ENCODE data around the gene CLK3. TPM values are rescaled to one million over a fixed set of nuclear protein-coding genes. Genes with fewer than 3 reads are reported as not detected.
"Not testable (repeated sequence)": the region's sequence is repeated elsewhere in the genome, so short reads cannot be mapped to it uniquely, and the experiment has no call there.

The CLK3 gene
- total and polyA plus RNA-seq, 8 donors, result 23.1 to 89.9 (median 29.8) TPM

- Histone ChIP-seq H3K4me1 (no peaks in the 10 kb centered on the region), H3K4me3 (no peak overlapping the region), H3K27ac (no peak overlapping the region), H3K9me3 (no peaks in the 10 kb centered on the region), H3K27me3 (no peaks in the 10 kb centered on the region), H3K36me3 (peaks cover 23 to 83% (median 62%) of the 10 kb centered on the region in 3 donors)
- no peak for TF ChIP-seq CTCF (IDR thresholded peaks at IDR 0.05)
- DNase-seq (peak in 1 of 6 donors; percentile 36), ATAC-seq (peak in 1 of 4 donors; percentile 13), FAIRE-seq (no peak)
- WGBS, 2 donors, result 89 to 91% methylated on average over 10 of the region's 10 CpGs
- intact Hi-C loops (cut with DNase I), result loop anchor here in 2 of 3 donors (10.0 kb wide), 2 partner anchors 128 to 242 kb away; no protein-coding TSS in a partner anchor
These were observed 11.4 kb downstream of the CLK3 start for GRCh38 chr15:74626752-74627692.

GRCh38 chr15:74627766-74628165 is 12.1 kb downstream of the CLK3 start:
- FAIRE-seq (no peak), DNase-seq (peak in 1 of 6 donors; percentile 41), ATAC-seq (no peak)
- Histone ChIP-seq H3K27me3 (no peaks in the 10 kb centered on the region), H3K36me3 (peaks cover 16 to 81% (median 61%) of the 10 kb centered on the region in 3 donors), H3K4me1 (no peaks in the 10 kb centered on the region), H3K9me3 (no peaks in the 10 kb centered on the region), H3K27ac (no peak overlapping the region), H3K4me3 (no peak overlapping the region)
- intact Hi-C loops (cut with DNase I), result loop anchor here in 2 of 3 donors (10.0 kb wide), 2 partner anchors 127 to 243 kb away; no protein-coding TSS in a partner anchor
- TF ChIP-seq CTCF (IDR thresholded peaks at IDR 0.05), result no peak
- 78 to 89% methylated on average over 5 of the region's 5 CpGs for WGBS, 2 donors

DNA sequence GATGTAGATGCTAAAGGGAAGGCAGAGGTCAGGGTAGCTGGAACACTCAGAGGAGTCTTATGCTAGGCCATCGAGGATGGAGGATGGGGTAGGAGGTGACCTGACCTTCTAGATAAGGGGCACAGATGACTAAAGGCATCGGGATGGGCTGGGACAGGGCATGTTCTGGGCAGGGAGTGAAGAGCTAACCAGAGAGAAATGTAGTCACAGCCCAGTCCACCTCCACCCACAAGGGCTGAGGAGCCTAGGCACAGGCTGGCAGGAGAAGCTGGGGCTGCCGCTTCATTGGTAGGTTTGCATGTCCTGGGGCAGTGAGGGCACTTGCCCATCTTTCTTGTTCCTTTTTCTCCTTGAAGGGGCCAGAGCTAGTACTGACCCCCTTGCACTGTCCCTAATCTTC is 12.6 kb downstream of the CLK3 start:
- ATAC-seq (no peak), FAIRE-seq (no peak), DNase-seq (peak in 1 of 6 donors; percentile 20)
- Histone ChIP-seq H3K36me3 (peaks cover 15 to 76% (median 56%) of the 10 kb centered on the region in 3 donors), H3K4me1 (no peaks in the 10 kb centered on the region), H3K27me3 (no peaks in the 10 kb centered on the region), H3K9me3 (no peaks in the 10 kb centered on the region), H3K4me3 (no peak overlapping the region), H3K27ac (no peak overlapping the region)
- intact Hi-C loops (cut with DNase I), result loop anchor here in 2 of 3 donors (10.0 kb wide), 2 partner anchors 127 to 243 kb away; no protein-coding TSS in a partner anchor
- TF ChIP-seq CTCF (IDR thresholded peaks at IDR 0.05), result no peak
- 66 to 68% methylated on average over 3 of the region's 3 CpGs for WGBS, 2 donors

DNA sequence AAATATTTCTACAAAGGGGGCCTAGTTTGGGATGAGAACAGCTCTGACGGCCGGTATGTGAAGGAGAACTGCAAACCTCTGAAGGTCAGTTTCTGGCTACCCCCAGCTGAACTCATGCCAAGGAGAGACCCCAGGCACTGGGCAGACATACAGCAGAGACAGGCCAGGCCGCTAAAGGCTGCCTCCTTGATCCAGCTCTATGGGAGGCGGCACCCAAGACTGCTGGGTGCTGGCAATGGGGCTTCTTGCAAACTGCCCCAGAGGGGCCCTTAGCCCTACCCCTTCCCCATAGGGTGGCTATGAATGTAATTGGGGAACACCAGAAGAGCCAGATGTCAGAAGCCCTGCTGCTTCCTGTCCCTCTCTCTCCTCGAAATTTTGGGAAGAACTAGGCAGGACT is 13.3 kb downstream of the CLK3 start:
- 72% methylated on average over 5 of the region's 5 CpGs for WGBS, 2 donors
- H3K4me1 ChIP-seq, result no peaks in the 10 kb centered on the region
- TF ChIP-seq CTCF (IDR thresholded peaks at IDR 0.05), result no peak
- FAIRE-seq (no peak), ATAC-seq (no peak), DNase-seq (peak in 1 of 6 donors; percentile 42)
- H3K9me3 ChIP-seq, result no peaks in the 10 kb centered on the region
- intact Hi-C loops (cut with DNase I), result loop anchor here in 2 of 3 donors (10.0 kb wide), 2 partner anchors 126 to 244 kb away; no protein-coding TSS in a partner anchor
- no peaks in the 10 kb centered on the region for H3K27me3 ChIP-seq
- H3K36me3 ChIP-seq, result peaks cover 15 to 69% (median 51%) of the 10 kb centered on the region in 3 donors
- H3K4me3 ChIP-seq, result no peak overlapping the region
- H3K27ac ChIP-seq, result no peak overlapping the region

- not testable (repeated sequence) for H3K27me3 ChIP-seq, H3K4me3 ChIP-seq, H3K27ac ChIP-seq, H3K9me3 ChIP-seq, H3K4me1 ChIP-seq, FAIRE-seq, ATAC-seq
- 79 to 90% methylated on average over 9 to 10 of the region's 10 CpGs for WGBS, 2 donors
- H3K36me3 ChIP-seq, result peaks cover 15 to 62% (median 45%) of the 10 kb centered on the region in 3 donors
- DNase-seq, result peak in 1 of 6 donors; percentile 44
- intact Hi-C loops (cut with DNase I), result loop anchor here (5.0 to 10.0 kb wide), 4 partner anchors 125 to 325 kb away; partner anchors contain the start of gene RPP25 (in 1 of the 3)
These were observed 14.1 kb downstream of the CLK3 start for GRCh38 chr15:74629696-74630095.

Measured in pancreas (tissue), 10 donors.